ENCODE measurements around the gene IL18BP. TPM values are rescaled to one million over a fixed set of nuclear protein-coding genes. Genes with fewer than 3 reads are reported as not detected.

The IL18BP gene
- total RNA-seq, 1 experiment from 2014 or later, result 0.60 TPM

DNA sequence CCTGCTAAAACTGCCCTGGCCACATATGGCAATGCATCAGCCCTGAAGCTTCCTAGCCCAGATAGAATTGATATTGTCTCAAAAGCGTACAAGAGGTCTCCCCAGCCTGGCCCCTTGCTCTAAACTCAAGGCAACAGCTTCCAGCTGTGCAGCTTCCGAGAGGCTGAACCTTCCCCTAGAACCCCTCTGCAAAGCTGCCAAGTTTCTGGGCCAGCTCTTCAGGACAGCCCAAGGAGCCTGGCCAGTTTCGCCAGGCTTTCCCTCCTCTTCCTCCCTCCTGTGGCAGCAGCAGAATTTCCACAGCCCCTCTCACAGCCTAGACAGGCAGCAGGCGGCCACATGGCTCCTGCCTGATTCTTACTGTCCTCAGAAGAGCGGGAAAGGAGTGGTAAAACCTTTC, 47.1 kb downstream of the IL18BP start:
- DNase-seq (ENCODE audit: low spot score), result no peak

DNA sequence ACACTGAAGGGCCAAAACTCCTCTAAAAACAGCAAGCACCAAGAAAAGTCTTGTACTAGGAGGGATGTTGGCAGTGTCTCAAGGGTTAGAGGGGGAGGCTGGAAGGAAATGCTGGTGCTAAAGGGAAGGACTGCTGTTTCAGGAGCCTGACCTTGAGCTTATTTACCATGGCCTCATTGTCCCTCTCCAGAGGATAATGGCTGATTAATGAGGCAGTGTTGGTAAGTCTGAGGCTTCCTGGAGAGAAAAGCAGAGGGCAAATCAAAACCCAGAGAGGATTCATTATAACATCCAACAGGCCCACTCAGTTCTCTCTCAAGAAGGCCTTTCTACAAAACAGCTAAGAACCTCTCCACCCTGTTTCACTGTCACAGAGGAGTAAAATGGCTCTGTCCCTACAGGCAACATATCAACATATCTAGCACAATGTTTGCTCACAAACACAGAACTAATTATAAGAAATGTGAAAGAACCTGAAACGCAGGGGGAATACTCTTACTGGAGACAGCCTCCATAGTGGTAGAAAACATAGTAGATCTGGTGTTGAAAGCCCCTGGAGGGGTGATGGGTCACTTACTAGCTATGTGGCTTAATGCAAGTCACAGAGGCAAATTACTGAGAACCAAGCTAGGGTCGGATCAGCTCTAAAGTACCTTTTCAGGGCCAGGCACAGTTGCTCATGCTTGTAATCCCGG, 50.2 kb downstream of the IL18BP start:
- no peak for DNase-seq (ENCODE audit: low spot score)

Other genes starting within 250 kb of the IL18BP start
- not detected in 2 replicates for gene DEFB108B, start 165.7 kb upstream of the IL18BP start, total RNA-seq (2014; rRNA removed; shearing (Covaris generic))
- not detected in 2 replicates for gene DEFB131B, start 120.5 kb upstream of the IL18BP start, total RNA-seq (2014; rRNA removed; shearing (Covaris generic))
- gene XNDC1N, start 70.3 kb upstream of the IL18BP start, total RNA-seq (2014; rRNA removed; shearing (Covaris generic)), result 1.4 and 2.6 TPM in 2 replicates
- gene RNF121, start 69.9 kb upstream of the IL18BP start, total RNA-seq (2014; rRNA removed; shearing (Covaris generic)), result 19.1 and 25.8 TPM in 2 replicates
- gene NUMA1, start 81.6 kb downstream of the IL18BP start, total RNA-seq (2014; rRNA removed; shearing (Covaris generic)), result 67.5 and 71.5 TPM in 2 replicates
- 3.9 and 9.3 TPM in 2 replicates for gene LRRC51, start 81.9 kb downstream of the IL18BP start, total RNA-seq (2014; rRNA removed; shearing (Covaris generic))
- gene LAMTOR1, start 104.4 kb downstream of the IL18BP start, total RNA-seq (2014; rRNA removed; shearing (Covaris generic)), result 94.0 and 110 TPM in 2 replicates
- gene TOMT, start 107.0 kb downstream of the IL18BP start, total RNA-seq (2014; rRNA removed; shearing (Covaris generic)), result not detected in 2 replicates
- gene ANAPC15, start 113.8 kb downstream of the IL18BP start, total RNA-seq (2014; rRNA removed; shearing (Covaris generic)), result 70.4 and 74.9 TPM in 2 replicates
- not detected in 2 replicates for gene FOLR3, start 136.8 kb downstream of the IL18BP start, total RNA-seq (2014; rRNA removed; shearing (Covaris generic))
- gene FOLR1, start 193.2 kb downstream of the IL18BP start, total RNA-seq (2014; rRNA removed; shearing (Covaris generic)), result 3.4 and 6.6 TPM in 2 replicates
- gene FOLR2, start 217.9 kb downstream of the IL18BP start, total RNA-seq (2014; rRNA removed; shearing (Covaris generic)), result not detected in 2 replicates
- 23.6 and 40.7 TPM in 2 replicates for gene INPPL1, start 225.9 kb downstream of the IL18BP start, total RNA-seq (2014; rRNA removed; shearing (Covaris generic))
- gene PHOX2A, start 245.3 kb downstream of the IL18BP start, total RNA-seq (2014; rRNA removed; shearing (Covaris generic)), result not detected in 2 replicates